HG03025 (cell line): ENCODE data around the gene STUB1.
"Not testable (repeated sequence)": the region's sequence is repeated elsewhere in the genome, so short reads cannot be mapped to it uniquely, and the experiment has no call there.

Source experiments
- ATAC-seq: cut with Tn5 transposase; IDR thresholded peaks from one replicate; pipeline ENCODE4 v1.9.1; 2021; ENCODE audit warnings: mild to moderate bottlenecking, moderate library complexity; ENCODE audit not compliant: unreplicated experiment, low FRiP score

Gene STUB1

GRCh38 chr16:677316-678190 is 2.7 kb upstream of the STUB1 start:
- no peak for ATAC-seq

GRCh38 chr16:678209-678857 is 1.9 kb upstream of the STUB1 start:
- ATAC-seq: no peak

GRCh38 chr16:678858-679813 is 1.1 kb upstream of the STUB1 start:
- no peak for ATAC-seq

GRCh38 chr16:680625-680945 is 375 bp downstream of the STUB1 start:
- ATAC-seq: no peak

GRCh38 chr16:680967-681745 is 946 bp downstream of the STUB1 start:
- no peak for ATAC-seq

GRCh38 chr16:681746-682427 is 1.7 kb downstream of the STUB1 start:
- no peak for ATAC-seq

- no peak for ATAC-seq
Measured at GRCh38 chr16:682493-683395, 2.5 kb downstream of the STUB1 start.

GRCh38 chr16:683396-684070 is 3.3 kb downstream of the STUB1 start:
- ATAC-seq: no peak

GRCh38 chr16:684071-684794 is 4.0 kb downstream of the STUB1 start, which contains the start of gene JMJD8:
TSS of gene JMJD8 (minus strand) at chr16:684334. CDS start at chr16:684319, 15 bp downstream.
- peak; percentile 50 for ATAC-seq

- no peak for ATAC-seq
Measured at GRCh38 chr16:684961-685696, 4.9 kb downstream of the STUB1 start.

- ATAC-seq: no peak
Measured at GRCh38 chr16:685967-686366, 5.8 kb downstream of the STUB1 start.

GRCh38 chr16:686459-687260 is 6.5 kb downstream of the STUB1 start:
- ATAC-seq: no peak

GRCh38 chr16:687499-687898 is 7.3 kb downstream of the STUB1 start:
- no peak for ATAC-seq

- no peak for ATAC-seq
Measured at GRCh38 chr16:689175-689897, 9.1 kb downstream of the STUB1 start.

- not testable (repeated sequence) for ATAC-seq
Measured at GRCh38 chr16:691242-691641, 11.0 kb downstream of the STUB1 start.
